Thyroid gland (tissue), 4 donors: ENCODE results near the gene UBE2J1.

Source experiments
- POLR2A ChIP-seq, 2 donors: fragments of 450-650 bp; IDR thresholded peaks; one replicate each; pipeline ENCODE4 v1.6.1; 2017; ENCODE audit warnings: antibody characterized with exemption in 2 of 2, mild to moderate bottlenecking in 2 of 2, moderate library complexity in 1 of 2
- TF ChIP-seq, protein P1 (sequence below), 6 experiments: fragments of 200-600 bp in 3 of 6; fragments of 450-650 bp in 3 of 6; sonication (generic) in 3 of 6; IDR thresholded peaks; one replicate each; pipeline ENCODE4 v1.5.1; 2016 to 2019; ENCODE audit warnings: antibody characterized with exemption in 6 of 6, mild to moderate bottlenecking in 2 of 6, inconsistent platforms in 1 of 6, moderate library complexity in 1 of 6

- TF ChIP-seq, protein P1, sequence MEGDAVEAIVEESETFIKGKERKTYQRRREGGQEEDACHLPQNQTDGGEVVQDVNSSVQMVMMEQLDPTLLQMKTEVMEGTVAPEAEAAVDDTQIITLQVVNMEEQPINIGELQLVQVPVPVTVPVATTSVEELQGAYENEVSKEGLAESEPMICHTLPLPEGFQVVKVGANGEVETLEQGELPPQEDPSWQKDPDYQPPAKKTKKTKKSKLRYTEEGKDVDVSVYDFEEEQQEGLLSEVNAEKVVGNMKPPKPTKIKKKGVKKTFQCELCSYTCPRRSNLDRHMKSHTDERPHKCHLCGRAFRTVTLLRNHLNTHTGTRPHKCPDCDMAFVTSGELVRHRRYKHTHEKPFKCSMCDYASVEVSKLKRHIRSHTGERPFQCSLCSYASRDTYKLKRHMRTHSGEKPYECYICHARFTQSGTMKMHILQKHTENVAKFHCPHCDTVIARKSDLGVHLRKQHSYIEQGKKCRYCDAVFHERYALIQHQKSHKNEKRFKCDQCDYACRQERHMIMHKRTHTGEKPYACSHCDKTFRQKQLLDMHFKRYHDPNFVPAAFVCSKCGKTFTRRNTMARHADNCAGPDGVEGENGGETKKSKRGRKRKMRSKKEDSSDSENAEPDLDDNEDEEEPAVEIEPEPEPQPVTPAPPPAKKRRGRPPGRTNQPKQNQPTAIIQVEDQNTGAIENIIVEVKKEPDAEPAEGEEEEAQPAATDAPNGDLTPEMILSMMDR (IDR thresholded peaks at IDR 0.05), result no peak
- TF ChIP-seq POLR2A (IDR thresholded peaks at IDR 0.05), result no peak
These were observed 34.5 kb upstream of the UBE2J1 start for GRCh38 chr6:89386917-89387491.
